WTC11 (cell line): Measurements from ENCODE around the gene DEPDC4. TPM values are rescaled to one million over a fixed set of nuclear protein-coding genes. Genes with fewer than 3 reads are reported as not detected.

Source experiments
- ATAC-seq: fragments of 200-7000 bp; cut with Tn5 transposase; 2 replicates; pipeline ENCODE4 v1.10.0; 2021; ENCODE audit warnings: mild to moderate bottlenecking, moderate library complexity
- CTCF ChIA-PET: fragments of 300-600 bp; sonication (Branson Sonifier 250); formaldehyde crosslinking; loops from one replicate; lab custom pipeline; 2021; ENCODE audit warnings: antibody characterized with exemption; lab: Charles Lee
- POLR2A ChIA-PET: fragments of 350-600 bp; sonication (Branson Sonifier 250); formaldehyde crosslinking; loops from one replicate; lab custom pipeline; 2021; ENCODE audit warnings: antibody characterized with exemption; lab: Charles Lee
- DNase-seq: peaks from one replicate; pipeline ENCODE4 v3.0.0; 2021; ENCODE audit warnings: low spot score
- H3K27ac Mint-ChIP-seq: 2 replicates; pipeline ENCODE4 v1.8.0; 2021; ENCODE audit warnings: mixed read lengths
- H3K27me3 Mint-ChIP-seq: 2 replicates; pipeline ENCODE4 v1.8.0; 2021; ENCODE audit warnings: low read depth, mild to moderate bottlenecking, moderate library complexity, mixed read lengths
- H3K36me3 Mint-ChIP-seq: 2 replicates; pipeline ENCODE4 v1.8.0; 2021; ENCODE audit warnings: mixed read lengths
- H3K4me1 Mint-ChIP-seq: 2 replicates; pipeline ENCODE4 v1.8.0; 2022; ENCODE audit warnings: mixed read lengths
- H3K4me3 Mint-ChIP-seq: 2 replicates; pipeline ENCODE4 v1.8.0; 2021; ENCODE audit warnings: mild to moderate bottlenecking, moderate library complexity, mixed read lengths
- H3K9me3 Mint-ChIP-seq: 2 replicates; pipeline ENCODE4 v1.8.0; 2021; ENCODE audit warnings: mixed read lengths
- ELF4 ChIP-seq: sonication (generic); formaldehyde crosslinking; IDR thresholded peaks from 2 replicates; pipeline ENCODE4 v1.8.1; 2022; ENCODE audit warnings: low read depth, mild to moderate bottlenecking, moderate library complexity, missing genetic modification reagents
- GABPB1 ChIP-seq: sonication (generic); formaldehyde crosslinking; IDR thresholded peaks from 2 replicates; pipeline ENCODE4 v1.8.1; 2023; ENCODE audit warnings: mild to moderate bottlenecking, missing genetic modification reagents
- GTF2I ChIP-seq: fragments of 250-450 bp; sonication (Bioruptor Pico); conservative IDR thresholded peaks from 2 replicates; pipeline ENCODE4 v1.4.0; 2021; ENCODE audit warnings: mild to moderate bottlenecking
- KAT7 ChIP-seq: sonication (generic); formaldehyde crosslinking; IDR thresholded peaks from 2 replicates; pipeline ENCODE4 v1.8.1; 2023; ENCODE audit warnings: missing genetic modification reagents, mild to moderate bottlenecking, borderline replicate concordance
- NR3C1 ChIP-seq: sonication (generic); formaldehyde crosslinking; conservative IDR thresholded peaks from 2 replicates; pipeline ENCODE4 v1.8.1; 2023; ENCODE audit warnings: low read depth, mild to moderate bottlenecking, missing genetic modification reagents
- RELA ChIP-seq: sonication (generic); formaldehyde crosslinking; IDR thresholded peaks from 2 replicates; pipeline ENCODE4 v1.8.1; 2022; ENCODE audit warnings: missing genetic modification reagents, mild to moderate bottlenecking, borderline replicate concordance
- RORB ChIP-seq: fragments of 250-450 bp; sonication (Bioruptor Pico); IDR thresholded peaks from 2 replicates; pipeline ENCODE4 v1.9.0; 2021; ENCODE audit warnings: mild to moderate bottlenecking
- TEAD4 ChIP-seq: sonication (generic); formaldehyde crosslinking; IDR thresholded peaks from 2 replicates; pipeline ENCODE4 v1.8.0; 2022; ENCODE audit warnings: mild to moderate bottlenecking, missing genetic modification reagents
- ZNF138 ChIP-seq: sonication (generic); formaldehyde crosslinking; conservative IDR thresholded peaks from 2 replicates; pipeline ENCODE4 v1.8.1; 2022; ENCODE audit warnings: mild to moderate bottlenecking, moderate library complexity, missing genetic modification reagents
- ZNF219 ChIP-seq: sonication (generic); formaldehyde crosslinking; IDR thresholded peaks from 2 replicates; pipeline ENCODE4 v1.8.0; 2023; ENCODE audit warnings: missing genetic modification reagents, mild to moderate bottlenecking, borderline replicate concordance
- ZNF232 ChIP-seq: sonication (generic); formaldehyde crosslinking; IDR thresholded peaks from 2 replicates; pipeline ENCODE4 v1.8.0; 2022; ENCODE audit warnings: mild to moderate bottlenecking, missing genetic modification reagents
- ZNF263 ChIP-seq: sonication (generic); formaldehyde crosslinking; IDR thresholded peaks from 2 replicates; pipeline ENCODE4 v1.8.1; 2022; ENCODE audit warnings: low read depth, mild to moderate bottlenecking, moderate library complexity, missing genetic modification reagents
- total RNA-seq: library from RNA; stranded (reverse); gene quantifications from 3 replicates; pipeline ENCODE4 v1.2.3, GENCODE V29; 2021
- TF ChIP-seq, protein P1 (sequence below): sonication (generic); formaldehyde crosslinking; IDR thresholded peaks from 2 replicates; pipeline ENCODE4 v1.8.1; 2023; ENCODE audit warnings: mild to moderate bottlenecking, missing genetic modification reagents
- TF ChIP-seq, protein P2 (sequence below): fragments of 200-600 bp; IDR thresholded peaks from 2 replicates; pipeline ENCODE4 v1.8.0; 2022; ENCODE audit warnings: antibody characterized with exemption
- TF ChIP-seq, protein P3 (sequence below): sonication (generic); formaldehyde crosslinking; IDR thresholded peaks from 2 replicates; pipeline ENCODE4 v1.8.0; 2022; ENCODE audit warnings: mild to moderate bottlenecking, missing genetic modification reagents
- TF ChIP-seq, protein P4 (sequence below): sonication (generic); formaldehyde crosslinking; IDR thresholded peaks from 2 replicates; pipeline ENCODE4 v1.8.1; 2023; ENCODE audit warnings: mild to moderate bottlenecking, missing genetic modification reagents, borderline replicate concordance
- TF ChIP-seq, protein P5 (sequence below): sonication (generic); formaldehyde crosslinking; IDR thresholded peaks from 2 replicates; pipeline ENCODE4 v1.8.0; 2022; ENCODE audit warnings: mild to moderate bottlenecking, missing genetic modification reagents
- TF ChIP-seq, protein P6 (sequence below): sonication (generic); formaldehyde crosslinking; IDR thresholded peaks from 2 replicates; pipeline ENCODE4 v1.8.1; 2022; ENCODE audit warnings: low read depth, missing genetic modification reagents, borderline replicate concordance
- TF ChIP-seq, protein P7 (sequence below): sonication (generic); formaldehyde crosslinking; IDR thresholded peaks from 2 replicates; pipeline ENCODE4 v1.8.0; 2022; ENCODE audit warnings: mild to moderate bottlenecking, missing genetic modification reagents
- TF ChIP-seq, protein P8 (sequence below): sonication (generic); formaldehyde crosslinking; IDR thresholded peaks from 2 replicates; pipeline ENCODE4 v1.8.1; 2022; ENCODE audit warnings: low read depth, mild to moderate bottlenecking, moderate library complexity, missing genetic modification reagents, borderline replicate concordance

The DEPDC4 gene
- total RNA-seq, 1 experiment from 2014 or later = 5.5 TPM

DNA sequence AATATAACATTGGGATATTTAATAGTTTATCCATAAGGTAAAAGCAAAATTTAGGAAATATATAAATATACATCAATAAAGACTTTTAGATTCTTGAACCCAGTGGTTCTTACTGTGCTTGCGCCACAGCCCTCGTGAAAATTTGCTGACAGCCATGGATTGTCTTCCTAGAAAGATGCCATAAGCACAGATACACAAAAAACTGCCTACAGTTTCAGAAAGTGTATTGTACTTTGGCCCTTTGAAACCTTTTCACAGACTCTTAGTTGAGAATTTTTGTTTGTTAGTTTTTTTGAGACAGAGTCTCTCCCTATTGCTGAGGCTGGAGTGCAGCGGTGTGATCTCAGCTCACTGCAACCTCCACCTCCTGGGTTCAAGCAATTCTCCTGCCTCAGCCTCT lies 28.1 kb downstream of the DEPDC4 start:
- Mint-ChIP-seq H3K27ac (no peak overlapping the region), H3K4me3 (no peak overlapping the region), H3K9me3 (peaks cover 5% of the 10 kb centered on the region), H3K4me1 (peaks cover 5% of the 10 kb centered on the region), H3K36me3 (no peaks in the 10 kb centered on the region), H3K27me3 (no peaks in the 10 kb centered on the region)
- ATAC-seq (no peak), DNase-seq (no peak)
- CTCF ChIA-PET = no interaction called here
- TF ChIP-seq GABPB1 (CRISPR knock-in tag) (no peak), RORB (CRISPR knock-in tag) (no peak), GTF2I (CRISPR knock-in tag) (no peak), KAT7 (CRISPR knock-in tag) (no peak), ZNF138 (CRISPR knock-in tag) (no peak), ELF4 (no peak), RELA (CRISPR knock-in tag) (no peak), ZNF219 (no peak), ZNF232 (CRISPR knock-in tag) (no peak), TEAD4 (CRISPR knock-in tag) (no peak), NR3C1 (CRISPR knock-in tag) (no peak), ZNF263 (no peak)
- TF ChIP-seq, protein P1, sequence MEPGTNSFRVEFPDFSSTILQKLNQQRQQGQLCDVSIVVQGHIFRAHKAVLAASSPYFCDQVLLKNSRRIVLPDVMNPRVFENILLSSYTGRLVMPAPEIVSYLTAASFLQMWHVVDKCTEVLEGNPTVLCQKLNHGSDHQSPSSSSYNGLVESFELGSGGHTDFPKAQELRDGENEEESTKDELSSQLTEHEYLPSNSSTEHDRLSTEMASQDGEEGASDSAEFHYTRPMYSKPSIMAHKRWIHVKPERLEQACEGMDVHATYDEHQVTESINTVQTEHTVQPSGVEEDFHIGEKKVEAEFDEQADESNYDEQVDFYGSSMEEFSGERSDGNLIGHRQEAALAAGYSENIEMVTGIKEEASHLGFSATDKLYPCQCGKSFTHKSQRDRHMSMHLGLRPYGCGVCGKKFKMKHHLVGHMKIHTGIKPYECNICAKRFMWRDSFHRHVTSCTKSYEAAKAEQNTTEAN (CRISPR knock-in tag) = no peak
- TF ChIP-seq, protein P2, sequence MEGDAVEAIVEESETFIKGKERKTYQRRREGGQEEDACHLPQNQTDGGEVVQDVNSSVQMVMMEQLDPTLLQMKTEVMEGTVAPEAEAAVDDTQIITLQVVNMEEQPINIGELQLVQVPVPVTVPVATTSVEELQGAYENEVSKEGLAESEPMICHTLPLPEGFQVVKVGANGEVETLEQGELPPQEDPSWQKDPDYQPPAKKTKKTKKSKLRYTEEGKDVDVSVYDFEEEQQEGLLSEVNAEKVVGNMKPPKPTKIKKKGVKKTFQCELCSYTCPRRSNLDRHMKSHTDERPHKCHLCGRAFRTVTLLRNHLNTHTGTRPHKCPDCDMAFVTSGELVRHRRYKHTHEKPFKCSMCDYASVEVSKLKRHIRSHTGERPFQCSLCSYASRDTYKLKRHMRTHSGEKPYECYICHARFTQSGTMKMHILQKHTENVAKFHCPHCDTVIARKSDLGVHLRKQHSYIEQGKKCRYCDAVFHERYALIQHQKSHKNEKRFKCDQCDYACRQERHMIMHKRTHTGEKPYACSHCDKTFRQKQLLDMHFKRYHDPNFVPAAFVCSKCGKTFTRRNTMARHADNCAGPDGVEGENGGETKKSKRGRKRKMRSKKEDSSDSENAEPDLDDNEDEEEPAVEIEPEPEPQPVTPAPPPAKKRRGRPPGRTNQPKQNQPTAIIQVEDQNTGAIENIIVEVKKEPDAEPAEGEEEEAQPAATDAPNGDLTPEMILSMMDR = no peak
- TF ChIP-seq, protein P3, sequence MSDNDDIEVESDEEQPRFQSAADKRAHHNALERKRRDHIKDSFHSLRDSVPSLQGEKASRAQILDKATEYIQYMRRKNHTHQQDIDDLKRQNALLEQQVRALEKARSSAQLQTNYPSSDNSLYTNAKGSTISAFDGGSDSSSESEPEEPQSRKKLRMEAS (CRISPR knock-in tag) = no peak
- TF ChIP-seq, protein P4, sequence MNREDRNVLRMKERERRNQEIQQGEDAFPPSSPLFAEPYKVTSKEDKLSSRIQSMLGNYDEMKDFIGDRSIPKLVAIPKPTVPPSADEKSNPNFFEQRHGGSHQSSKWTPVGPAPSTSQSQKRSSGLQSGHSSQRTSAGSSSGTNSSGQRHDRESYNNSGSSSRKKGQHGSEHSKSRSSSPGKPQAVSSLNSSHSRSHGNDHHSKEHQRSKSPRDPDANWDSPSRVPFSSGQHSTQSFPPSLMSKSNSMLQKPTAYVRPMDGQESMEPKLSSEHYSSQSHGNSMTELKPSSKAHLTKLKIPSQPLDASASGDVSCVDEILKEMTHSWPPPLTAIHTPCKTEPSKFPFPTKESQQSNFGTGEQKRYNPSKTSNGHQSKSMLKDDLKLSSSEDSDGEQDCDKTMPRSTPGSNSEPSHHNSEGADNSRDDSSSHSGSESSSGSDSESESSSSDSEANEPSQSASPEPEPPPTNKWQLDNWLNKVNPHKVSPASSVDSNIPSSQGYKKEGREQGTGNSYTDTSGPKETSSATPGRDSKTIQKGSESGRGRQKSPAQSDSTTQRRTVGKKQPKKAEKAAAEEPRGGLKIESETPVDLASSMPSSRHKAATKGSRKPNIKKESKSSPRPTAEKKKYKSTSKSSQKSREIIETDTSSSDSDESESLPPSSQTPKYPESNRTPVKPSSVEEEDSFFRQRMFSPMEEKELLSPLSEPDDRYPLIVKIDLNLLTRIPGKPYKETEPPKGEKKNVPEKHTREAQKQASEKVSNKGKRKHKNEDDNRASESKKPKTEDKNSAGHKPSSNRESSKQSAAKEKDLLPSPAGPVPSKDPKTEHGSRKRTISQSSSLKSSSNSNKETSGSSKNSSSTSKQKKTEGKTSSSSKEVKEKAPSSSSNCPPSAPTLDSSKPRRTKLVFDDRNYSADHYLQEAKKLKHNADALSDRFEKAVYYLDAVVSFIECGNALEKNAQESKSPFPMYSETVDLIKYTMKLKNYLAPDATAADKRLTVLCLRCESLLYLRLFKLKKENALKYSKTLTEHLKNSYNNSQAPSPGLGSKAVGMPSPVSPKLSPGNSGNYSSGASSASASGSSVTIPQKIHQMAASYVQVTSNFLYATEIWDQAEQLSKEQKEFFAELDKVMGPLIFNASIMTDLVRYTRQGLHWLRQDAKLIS = no peak
- TF ChIP-seq, protein P5, sequence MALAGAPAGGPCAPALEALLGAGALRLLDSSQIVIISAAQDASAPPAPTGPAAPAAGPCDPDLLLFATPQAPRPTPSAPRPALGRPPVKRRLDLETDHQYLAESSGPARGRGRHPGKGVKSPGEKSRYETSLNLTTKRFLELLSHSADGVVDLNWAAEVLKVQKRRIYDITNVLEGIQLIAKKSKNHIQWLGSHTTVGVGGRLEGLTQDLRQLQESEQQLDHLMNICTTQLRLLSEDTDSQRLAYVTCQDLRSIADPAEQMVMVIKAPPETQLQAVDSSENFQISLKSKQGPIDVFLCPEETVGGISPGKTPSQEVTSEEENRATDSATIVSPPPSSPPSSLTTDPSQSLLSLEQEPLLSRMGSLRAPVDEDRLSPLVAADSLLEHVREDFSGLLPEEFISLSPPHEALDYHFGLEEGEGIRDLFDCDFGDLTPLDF (CRISPR knock-in tag) = no peak
- TF ChIP-seq, protein P6, sequence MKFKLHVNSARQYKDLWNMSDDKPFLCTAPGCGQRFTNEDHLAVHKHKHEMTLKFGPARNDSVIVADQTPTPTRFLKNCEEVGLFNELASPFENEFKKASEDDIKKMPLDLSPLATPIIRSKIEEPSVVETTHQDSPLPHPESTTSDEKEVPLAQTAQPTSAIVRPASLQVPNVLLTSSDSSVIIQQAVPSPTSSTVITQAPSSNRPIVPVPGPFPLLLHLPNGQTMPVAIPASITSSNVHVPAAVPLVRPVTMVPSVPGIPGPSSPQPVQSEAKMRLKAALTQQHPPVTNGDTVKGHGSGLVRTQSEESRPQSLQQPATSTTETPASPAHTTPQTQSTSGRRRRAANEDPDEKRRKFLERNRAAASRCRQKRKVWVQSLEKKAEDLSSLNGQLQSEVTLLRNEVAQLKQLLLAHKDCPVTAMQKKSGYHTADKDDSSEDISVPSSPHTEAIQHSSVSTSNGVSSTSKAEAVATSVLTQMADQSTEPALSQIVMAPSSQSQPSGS (CRISPR knock-in tag) = no peak
- TF ChIP-seq, protein P7, sequence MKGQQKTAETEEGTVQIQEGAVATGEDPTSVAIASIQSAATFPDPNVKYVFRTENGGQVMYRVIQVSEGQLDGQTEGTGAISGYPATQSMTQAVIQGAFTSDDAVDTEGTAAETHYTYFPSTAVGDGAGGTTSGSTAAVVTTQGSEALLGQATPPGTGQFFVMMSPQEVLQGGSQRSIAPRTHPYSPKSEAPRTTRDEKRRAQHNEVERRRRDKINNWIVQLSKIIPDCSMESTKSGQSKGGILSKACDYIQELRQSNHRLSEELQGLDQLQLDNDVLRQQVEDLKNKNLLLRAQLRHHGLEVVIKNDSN = no peak
- TF ChIP-seq, protein P8, sequence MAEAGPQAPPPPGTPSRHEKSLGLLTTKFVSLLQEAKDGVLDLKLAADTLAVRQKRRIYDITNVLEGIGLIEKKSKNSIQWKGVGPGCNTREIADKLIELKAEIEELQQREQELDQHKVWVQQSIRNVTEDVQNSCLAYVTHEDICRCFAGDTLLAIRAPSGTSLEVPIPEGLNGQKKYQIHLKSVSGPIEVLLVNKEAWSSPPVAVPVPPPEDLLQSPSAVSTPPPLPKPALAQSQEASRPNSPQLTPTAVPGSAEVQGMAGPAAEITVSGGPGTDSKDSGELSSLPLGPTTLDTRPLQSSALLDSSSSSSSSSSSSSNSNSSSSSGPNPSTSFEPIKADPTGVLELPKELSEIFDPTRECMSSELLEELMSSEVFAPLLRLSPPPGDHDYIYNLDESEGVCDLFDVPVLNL (CRISPR knock-in tag) = no peak
- POLR2A ChIA-PET = no interaction called here
